ENCODE data around the gene BABAM2. TPM values are rescaled to one million over a fixed set of nuclear protein-coding genes. Genes with fewer than 3 reads are reported as not detected.

The BABAM2 gene
- total RNA-seq (ENCODE audit: low replicate concordance): 34.6 and 34.8 TPM in 2 replicates

- Mint-ChIP-seq H3K4me1 (peaks cover 17% of the 10 kb centered on the region), H3K27me3 (ENCODE audit: insufficient read depth, low read depth) (peaks cover 2% of the 10 kb centered on the region), H3K36me3 (no peaks in the 10 kb centered on the region), H3K4me3 (peak within 1 kb of the TSS; percentile 96), H3K27ac (peak within 1 kb of the TSS; percentile 97), H3K9me3 (no peaks in the 10 kb centered on the region)
- Histone ChIP-seq H3K36me3 (peaks cover 7% of the 10 kb centered on the region), H3K4me1 (peaks cover 7% of the 10 kb centered on the region), H3K27ac (peak within 1 kb of the TSS; percentile 88), H3K27me3 (no peaks in the 10 kb centered on the region), H3K4me3 (peak within 1 kb of the TSS; percentile 82), H4K20me1 (ENCODE audit: low read depth) (no peaks in the 10 kb centered on the region), H2AFZ (replicated peaks) (peak within 1 kb of the TSS; percentile 97), H3K4me2 (peak within 1 kb of the TSS; percentile 73), H3F3A (ENCODE audit: low read depth) (peaks cover 8% of the 10 kb centered on the region), H3K9me3 (ENCODE audit: low read depth) (no peaks in the 10 kb centered on the region), H3K9ac (peak within 1 kb of the TSS; percentile 69), H3K79me2 (ENCODE audit: low read depth) (peaks cover 31% of the 10 kb centered on the region)
- peak; percentile 92 for DNase-seq (ENCODE audit: low spot score)
- TF ChIP-seq CTCF (IDR thresholded peaks at IDR 0.05) (no peak), EZH2phosphoT487 (IDR thresholded peaks at IDR 0.05) (no peak), EZH2 (IDR thresholded peaks at IDR 0.05) (no peak)
Measured at GRCh38 chr2:27890146-27890923, at the start of gene BABAM2, which contains the start of gene RBKS. BABAM2 (plus strand) TSS chr2:27890729; CDS start chr2:27894557, 3,828 bp downstream. RBKS (minus strand) TSS chr2:27890387; CDS start chr2:27890345, 42 bp downstream.

GRCh38 chr2:27842894-27843293 is 47.6 kb upstream of the BABAM2 start:
- Histone ChIP-seq H3K27ac (no peak overlapping the region), H3K4me2 (no peak overlapping the region), H3K36me3 (no peaks in the 10 kb centered on the region), H4K20me1 (ENCODE audit: low read depth) (no peaks in the 10 kb centered on the region), H3K9me3 (ENCODE audit: low read depth) (no peaks in the 10 kb centered on the region), H3F3A (ENCODE audit: low read depth) (no peaks in the 10 kb centered on the region), H3K27me3 (no peaks in the 10 kb centered on the region), H3K9ac (no peak overlapping the region), H2AFZ (replicated peaks) (no peak overlapping the region), H3K79me2 (ENCODE audit: low read depth) (no peaks in the 10 kb centered on the region), H3K4me3 (no peak overlapping the region), H3K4me1 (no peaks in the 10 kb centered on the region)
- H3K27ac Mint-ChIP-seq: no peak overlapping the region
- no peaks in the 10 kb centered on the region for H3K9me3 Mint-ChIP-seq
- H3K4me1 Mint-ChIP-seq: no peaks in the 10 kb centered on the region
- no peaks in the 10 kb centered on the region for H3K36me3 Mint-ChIP-seq
- DNase-seq (ENCODE audit: low spot score): no peak
- no peak overlapping the region for H3K4me3 Mint-ChIP-seq
- peaks cover 2% of the 10 kb centered on the region for H3K27me3 Mint-ChIP-seq (ENCODE audit: insufficient read depth, low read depth)
- TF ChIP-seq EZH2 (IDR thresholded peaks at IDR 0.05) (no peak), EZH2phosphoT487 (IDR thresholded peaks at IDR 0.05) (no peak), CTCF (IDR thresholded peaks at IDR 0.05) (no peak)

GRCh38 chr2:27843992-27844391 is 46.5 kb upstream of the BABAM2 start:
- H3K4me2 ChIP-seq: no peak overlapping the region
- no peak overlapping the region for H3K27ac ChIP-seq
- no peaks in the 10 kb centered on the region for H3K9me3 ChIP-seq (ENCODE audit: low read depth)
- no peak overlapping the region for H3K4me3 Mint-ChIP-seq
- H3K4me1 Mint-ChIP-seq: no peaks in the 10 kb centered on the region
- no peaks in the 10 kb centered on the region for H3K36me3 Mint-ChIP-seq
- no peaks in the 10 kb centered on the region for H3F3A ChIP-seq (ENCODE audit: low read depth)
- H3K27me3 ChIP-seq: no peaks in the 10 kb centered on the region
- no peaks in the 10 kb centered on the region for H3K79me2 ChIP-seq (ENCODE audit: low read depth)
- H3K9ac ChIP-seq: no peak overlapping the region
- no peak overlapping the region for H3K27ac Mint-ChIP-seq
- TF ChIP-seq EZH2phosphoT487 (IDR thresholded peaks at IDR 0.05) (no peak), CTCF (IDR thresholded peaks at IDR 0.05) (no peak), EZH2 (IDR thresholded peaks at IDR 0.05) (no peak)
- peaks cover 2% of the 10 kb centered on the region for H3K27me3 Mint-ChIP-seq (ENCODE audit: insufficient read depth, low read depth)
- no peak for DNase-seq (ENCODE audit: low spot score)
- H3K4me1 ChIP-seq: no peaks in the 10 kb centered on the region
- H2AFZ ChIP-seq (replicated peaks): no peak overlapping the region
- H4K20me1 ChIP-seq (ENCODE audit: low read depth): no peaks in the 10 kb centered on the region
- no peaks in the 10 kb centered on the region for H3K36me3 ChIP-seq
- no peaks in the 10 kb centered on the region for H3K9me3 Mint-ChIP-seq
- no peak overlapping the region for H3K4me3 ChIP-seq

All from neural progenitor cell (in vitro differentiated cells).